Measurements from ENCODE around the gene MDFIC.

Gene MDFIC

GRCh38 chr7:114997487-114998404 is 75.9 kb downstream of the MDFIC start:
- Histone ChIP-seq H3K27ac (ENCODE audit: low read depth, low read length) (no peak overlapping the region), H3K36me3 (ENCODE audit: control insufficient read depth, insufficient read depth, low read length) (no peaks in the 10 kb centered on the region), H3K4me1 (ENCODE audit: control insufficient read depth, insufficient read depth, low read length) (no peaks in the 10 kb centered on the region), H3K4me3 (ENCODE audit: low read depth, low read length) (no peak overlapping the region), H3K27me3 (ENCODE audit: control insufficient read depth, insufficient read depth, low read length) (no peaks in the 10 kb centered on the region), H3K9me3 (ENCODE audit: control insufficient read depth, insufficient read depth, low read length) (0 out of 2 replicates have a peak, but pooled peaks cover 4% of the 10 kb centered on the region), H3K9ac (ENCODE audit: low read depth, low read length) (no peak overlapping the region)

- Histone ChIP-seq H3K36me3 (ENCODE audit: control insufficient read depth, insufficient read depth, low read length) (no peaks in the 10 kb centered on the region), H3K4me1 (ENCODE audit: control insufficient read depth, insufficient read depth, low read length) (peaks cover 41% of the 10 kb centered on the region), H3K27me3 (ENCODE audit: control insufficient read depth, insufficient read depth, low read length) (peaks cover 15% of the 10 kb centered on the region), H3K9ac (ENCODE audit: low read depth, low read length) (no peak overlapping the region), H3K4me3 (ENCODE audit: low read depth, low read length) (no peak overlapping the region), H3K9me3 (ENCODE audit: control insufficient read depth, insufficient read depth, low read length) (no peaks in the 10 kb centered on the region), H3K27ac (ENCODE audit: low read depth, low read length) (no peak overlapping the region)
Measured at GRCh38 chr7:115004121-115004520, 82.2 kb downstream of the MDFIC start.

- Histone ChIP-seq H3K36me3 (ENCODE audit: control insufficient read depth, insufficient read depth, low read length) (no peaks in the 10 kb centered on the region), H3K4me1 (ENCODE audit: control insufficient read depth, insufficient read depth, low read length) (peaks cover 52% of the 10 kb centered on the region), H3K27me3 (ENCODE audit: control insufficient read depth, insufficient read depth, low read length) (peaks cover 15% of the 10 kb centered on the region), H3K27ac (ENCODE audit: low read depth, low read length) (peak overlapping the region; percentile 38), H3K4me3 (ENCODE audit: low read depth, low read length) (no peak overlapping the region), H3K9ac (ENCODE audit: low read depth, low read length) (no peak overlapping the region), H3K9me3 (ENCODE audit: control insufficient read depth, insufficient read depth, low read length) (no peaks in the 10 kb centered on the region)
Measured at GRCh38 chr7:115005251-115005650, 83.4 kb downstream of the MDFIC start.

GRCh38 chr7:115005953-115006352 is 84.1 kb downstream of the MDFIC start:
- Histone ChIP-seq H3K36me3 (ENCODE audit: control insufficient read depth, insufficient read depth, low read length) (no peaks in the 10 kb centered on the region), H3K4me3 (ENCODE audit: low read depth, low read length) (no peak overlapping the region; the same call in 1 of the 2 replicates), H3K9me3 (ENCODE audit: control insufficient read depth, insufficient read depth, low read length) (no peaks in the 10 kb centered on the region), H3K9ac (ENCODE audit: low read depth, low read length) (no peak overlapping the region), H3K27ac (ENCODE audit: low read depth, low read length) (peak overlapping the region; percentile 52), H3K27me3 (ENCODE audit: control insufficient read depth, insufficient read depth, low read length) (peaks cover 15% of the 10 kb centered on the region), H3K4me1 (ENCODE audit: control insufficient read depth, insufficient read depth, low read length) (peaks cover 52% of the 10 kb centered on the region)

GRCh38 chr7:115007751-115008150 is 85.9 kb downstream of the MDFIC start:
- Histone ChIP-seq H3K9ac (ENCODE audit: low read depth, low read length) (no peak overlapping the region), H3K4me1 (ENCODE audit: control insufficient read depth, insufficient read depth, low read length) (peaks cover 52% of the 10 kb centered on the region), H3K27me3 (ENCODE audit: control insufficient read depth, insufficient read depth, low read length) (peaks cover 15% of the 10 kb centered on the region), H3K36me3 (ENCODE audit: control insufficient read depth, insufficient read depth, low read length) (no peaks in the 10 kb centered on the region), H3K4me3 (ENCODE audit: low read depth, low read length) (no peak overlapping the region), H3K9me3 (ENCODE audit: control insufficient read depth, insufficient read depth, low read length) (no peaks in the 10 kb centered on the region), H3K27ac (ENCODE audit: low read depth, low read length) (no peak overlapping the region)

- H3K4me3 ChIP-seq (ENCODE audit: low read depth, low read length), result no peak overlapping the region
- H3K27me3 ChIP-seq (ENCODE audit: control insufficient read depth, insufficient read depth, low read length), result peaks cover 15% of the 10 kb centered on the region
- peaks cover 47% of the 10 kb centered on the region for H3K4me1 ChIP-seq (ENCODE audit: control insufficient read depth, insufficient read depth, low read length)
- H3K9me3 ChIP-seq (ENCODE audit: control insufficient read depth, insufficient read depth, low read length), result no peaks in the 10 kb centered on the region
- no peak overlapping the region for H3K27ac ChIP-seq (ENCODE audit: low read depth, low read length)
- no peak overlapping the region for H3K9ac ChIP-seq (ENCODE audit: low read depth, low read length)
- no peaks in the 10 kb centered on the region for H3K36me3 ChIP-seq (ENCODE audit: control insufficient read depth, insufficient read depth, low read length)
Measured at GRCh38 chr7:115008465-115009114, 86.7 kb downstream of the MDFIC start.

GRCh38 chr7:115009139-115009538 is 87.2 kb downstream of the MDFIC start:
- no peaks in the 10 kb centered on the region for H3K9me3 ChIP-seq (ENCODE audit: control insufficient read depth, insufficient read depth, low read length)

GRCh38 chr7:115009736-115010440 is 88.0 kb downstream of the MDFIC start:
- Histone ChIP-seq H3K4me1 (ENCODE audit: control insufficient read depth, insufficient read depth, low read length) (peaks cover 44% of the 10 kb centered on the region), H3K9ac (ENCODE audit: low read depth, low read length) (no peak overlapping the region), H3K27me3 (ENCODE audit: control insufficient read depth, insufficient read depth, low read length) (peaks cover 7% of the 10 kb centered on the region), H3K9me3 (ENCODE audit: control insufficient read depth, insufficient read depth, low read length) (no peaks in the 10 kb centered on the region), H3K4me3 (ENCODE audit: low read depth, low read length) (no peak overlapping the region), H3K36me3 (ENCODE audit: control insufficient read depth, insufficient read depth, low read length) (no peaks in the 10 kb centered on the region), H3K27ac (ENCODE audit: low read depth, low read length) (no peak overlapping the region)

More at GRCh38 chr7:115009139-115009538, 87.2 kb downstream of the MDFIC start:
- Histone ChIP-seq H3K4me3 (ENCODE audit: low read depth, low read length) (no peak overlapping the region), H3K9ac (ENCODE audit: low read depth, low read length) (no peak overlapping the region), H3K4me1 (ENCODE audit: control insufficient read depth, insufficient read depth, low read length) (peaks cover 47% of the 10 kb centered on the region), H3K27me3 (ENCODE audit: control insufficient read depth, insufficient read depth, low read length) (peaks cover 14% of the 10 kb centered on the region), H3K27ac (ENCODE audit: low read depth, low read length) (peak overlapping the region; percentile 10), H3K36me3 (ENCODE audit: control insufficient read depth, insufficient read depth, low read length) (no peaks in the 10 kb centered on the region)

GRCh38 chr7:115010441-115010820 is 88.5 kb downstream of the MDFIC start:
- H3K4me1 ChIP-seq (ENCODE audit: control insufficient read depth, insufficient read depth, low read length), result peaks cover 39% of the 10 kb centered on the region
- no peak overlapping the region for H3K9ac ChIP-seq (ENCODE audit: low read depth, low read length)
- H3K27ac ChIP-seq (ENCODE audit: low read depth, low read length), result no peak overlapping the region
- peaks cover 4% of the 10 kb centered on the region for H3K27me3 ChIP-seq (ENCODE audit: control insufficient read depth, insufficient read depth, low read length)
- H3K4me3 ChIP-seq (ENCODE audit: low read depth, low read length), result no peak overlapping the region
- no peaks in the 10 kb centered on the region for H3K9me3 ChIP-seq (ENCODE audit: control insufficient read depth, insufficient read depth, low read length)
- H3K36me3 ChIP-seq (ENCODE audit: control insufficient read depth, insufficient read depth, low read length), result no peaks in the 10 kb centered on the region

- Histone ChIP-seq H3K4me3 (ENCODE audit: low read depth, low read length) (no peak overlapping the region), H3K27ac (ENCODE audit: low read depth, low read length) (no peak overlapping the region), H3K9ac (ENCODE audit: low read depth, low read length) (no peak overlapping the region), H3K4me1 (ENCODE audit: control insufficient read depth, insufficient read depth, low read length) (peaks cover 13% of the 10 kb centered on the region), H3K9me3 (ENCODE audit: control insufficient read depth, insufficient read depth, low read length) (no peaks in the 10 kb centered on the region), H3K27me3 (ENCODE audit: control insufficient read depth, insufficient read depth, low read length) (peaks cover 5% of the 10 kb centered on the region; the same call in 1 of the 2 replicates), H3K36me3 (ENCODE audit: control insufficient read depth, insufficient read depth, low read length) (no peaks in the 10 kb centered on the region)
Measured at GRCh38 chr7:115013886-115014285, 92.0 kb downstream of the MDFIC start.

All from HUES48 (cell line).